ENCODE results near the gene HDAC5.
"Not testable (repeated sequence)": the region's sequence is repeated elsewhere in the genome, so short reads cannot be mapped to it uniquely, and the experiment has no call there.

The HDAC5 gene

GRCh38 chr17:44067545-44067940, 55.9 kb downstream of the HDAC5 start:
- DNase-seq (ENCODE audit: low read depth in 2 of 2): no peak

- peak; percentile 87 for DNase-seq (ENCODE audit: low read depth in 2 of 2)
These were observed 57.1 kb downstream of the HDAC5 start, which contains the start of gene LSM12 for GRCh38 chr17:44066204-44066930. LSM12 (minus strand) TSS chr17:44066671; CDS start chr17:44066587, 84 bp downstream.

GRCh38 chr17:44065668-44066203, 57.7 kb downstream of the HDAC5 start:
- DNase-seq (ENCODE audit: low read depth in 2 of 2): no peak

GRCh38 chr17:44063704-44064639, 59.5 kb downstream of the HDAC5 start:
- DNase-seq (ENCODE audit: low read depth in 2 of 2): no peak

- DNase-seq (ENCODE audit: low read depth in 2 of 2): no peak
These were observed 60.6 kb downstream of the HDAC5 start for GRCh38 chr17:44062871-44063270.

DNA sequence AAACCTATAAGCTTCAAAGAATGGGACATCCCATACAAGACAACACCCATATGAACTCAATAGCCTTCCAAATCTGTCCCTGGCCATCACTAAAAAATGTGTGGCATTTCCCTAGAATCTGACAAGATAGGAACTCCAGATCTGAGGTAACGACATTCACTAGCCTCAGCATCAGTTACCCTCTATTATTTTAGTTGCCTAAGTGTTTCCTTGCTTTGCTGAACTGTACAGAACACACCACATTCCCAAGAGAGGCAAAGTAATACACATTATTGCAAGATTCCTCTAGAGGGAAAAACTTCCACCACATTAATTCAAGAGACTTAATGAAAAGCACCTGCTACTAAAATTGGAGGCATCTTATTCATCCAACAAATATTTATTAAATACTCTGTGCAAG, 62.0 kb downstream of the HDAC5 start:
- no peak for DNase-seq (ENCODE audit: low read depth in 2 of 2)

- DNase-seq (ENCODE audit: low read depth in 2 of 2): no peak
These were observed 64.1 kb downstream of the HDAC5 start for GRCh38 chr17:44059101-44059892.

- no peak for DNase-seq (ENCODE audit: low read depth in 2 of 2)
These were observed 70.1 kb downstream of the HDAC5 start for GRCh38 chr17:44053125-44053872.

DNA sequence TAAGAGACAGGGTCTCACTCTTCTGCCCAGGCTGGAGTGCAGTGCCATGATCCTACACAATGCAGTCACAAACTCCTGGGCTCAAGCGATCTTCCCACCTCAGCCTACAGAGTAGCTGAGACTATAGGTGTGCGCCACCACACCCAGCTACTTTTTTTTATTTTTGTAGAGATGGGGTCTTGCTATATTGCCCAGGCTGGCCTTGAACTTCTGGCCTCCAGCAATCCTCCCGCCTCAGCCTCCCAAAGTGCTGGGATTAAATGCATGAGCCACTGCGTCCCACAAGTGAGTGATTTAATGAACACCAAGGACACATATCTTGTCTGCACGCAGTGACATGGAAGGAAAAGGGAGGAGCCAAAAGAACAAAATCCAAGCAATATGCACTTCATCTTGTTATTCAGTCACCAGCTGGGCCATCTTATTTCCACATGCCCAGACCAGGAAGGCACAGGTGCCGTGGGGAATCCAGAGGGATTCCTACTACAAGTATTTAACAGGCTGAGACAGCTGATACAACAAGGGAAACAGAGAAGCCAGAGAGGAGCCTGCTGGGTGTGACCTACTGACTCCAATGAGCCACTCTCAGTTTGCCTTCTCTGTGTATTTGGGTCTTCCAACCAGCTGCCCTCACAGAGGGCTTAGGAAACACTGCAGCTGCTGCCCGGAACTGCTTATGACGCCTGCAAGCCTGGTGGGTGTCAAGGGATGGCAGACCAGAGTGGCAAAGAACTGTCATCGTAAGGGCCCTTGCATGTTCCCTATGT, 74.0 kb downstream of the HDAC5 start:
- DNase-seq (ENCODE audit: low read depth in 2 of 2): no peak

DNA sequence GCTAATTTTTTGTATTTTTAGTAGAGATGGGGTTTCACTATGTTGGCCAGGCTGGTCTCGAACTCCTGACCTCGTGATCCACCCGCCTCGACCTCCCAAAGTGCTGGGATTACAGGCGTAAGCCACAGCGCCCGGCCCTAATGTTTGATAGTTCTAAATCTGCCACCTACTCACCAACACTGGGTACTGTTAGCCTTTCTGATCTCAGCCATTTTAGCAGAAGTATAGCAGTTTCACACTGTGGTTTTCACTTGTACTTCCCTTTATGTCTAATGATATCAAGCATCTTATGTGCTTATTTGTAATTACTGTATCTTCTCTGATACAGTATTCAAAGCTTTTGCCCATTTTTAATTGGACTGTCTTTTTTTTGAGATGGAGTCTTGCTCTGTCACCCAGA, 76.5 kb downstream of the HDAC5 start:
- DNase-seq (ENCODE audit: low read depth in 2 of 2): not testable (repeated sequence)

DNA sequence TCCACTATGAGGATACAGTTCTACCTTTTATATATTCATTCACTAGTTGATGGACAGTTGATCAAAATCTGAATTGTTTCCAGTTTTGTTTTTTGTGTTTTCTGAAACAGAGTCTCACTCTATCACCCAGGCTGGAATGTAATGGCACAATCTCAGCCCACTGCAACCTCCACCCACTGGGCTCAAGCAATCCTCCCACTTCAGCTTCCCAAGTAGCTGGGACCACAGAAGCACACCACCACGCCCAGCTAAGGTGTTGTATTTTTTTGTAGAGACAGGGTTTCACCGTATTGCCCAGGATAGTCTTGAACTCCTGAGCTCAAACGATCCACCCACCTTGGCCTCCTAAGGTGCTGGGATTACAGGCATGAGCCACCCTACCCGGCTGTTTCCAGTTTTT, 78.0 kb downstream of the HDAC5 start:
- no peak for DNase-seq (ENCODE audit: low read depth in 2 of 2)

DNA sequence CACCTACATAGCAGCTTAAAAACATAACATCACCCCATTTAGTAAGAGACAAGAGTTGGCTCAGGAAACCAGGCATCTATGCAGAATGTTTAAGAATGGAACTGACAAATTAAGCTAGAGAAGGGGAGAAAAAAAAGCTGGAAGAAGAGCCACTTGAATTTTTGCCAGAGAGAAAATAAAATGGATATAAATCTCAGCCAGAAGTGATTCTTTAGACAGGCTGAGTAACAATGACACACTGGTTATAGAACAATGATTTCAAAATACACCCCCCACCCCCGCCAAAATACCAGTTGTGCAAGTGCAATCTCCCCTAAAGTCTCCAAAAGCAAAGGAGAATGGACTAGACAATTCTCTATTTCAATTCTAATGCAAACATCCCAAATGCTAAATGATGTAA, 79.4 kb downstream of the HDAC5 start:
- no peak for DNase-seq (ENCODE audit: low read depth in 2 of 2)

DNA sequence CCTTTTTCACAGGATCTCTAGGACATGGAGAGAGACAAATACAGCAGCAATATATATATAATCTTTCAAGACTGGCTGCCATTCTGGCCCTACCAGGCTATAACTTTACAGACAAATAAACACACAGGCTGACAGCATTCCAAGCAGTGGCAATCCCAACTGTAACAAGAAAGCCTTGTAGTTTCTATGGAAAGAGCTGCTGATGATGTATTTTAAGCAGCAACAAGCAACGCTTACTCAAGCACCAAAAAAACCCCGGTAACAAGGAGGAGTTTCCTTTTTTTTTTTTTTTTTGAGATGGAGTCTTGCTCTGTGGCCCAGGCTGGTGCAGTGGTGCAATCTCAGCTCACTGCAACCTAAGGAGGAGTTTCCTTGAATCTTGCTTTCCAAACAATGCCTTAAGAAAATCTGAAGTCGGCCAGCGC, 80.2 kb downstream of the HDAC5 start:
- DNase-seq (ENCODE audit: low read depth in 2 of 2): no peak

DNA sequence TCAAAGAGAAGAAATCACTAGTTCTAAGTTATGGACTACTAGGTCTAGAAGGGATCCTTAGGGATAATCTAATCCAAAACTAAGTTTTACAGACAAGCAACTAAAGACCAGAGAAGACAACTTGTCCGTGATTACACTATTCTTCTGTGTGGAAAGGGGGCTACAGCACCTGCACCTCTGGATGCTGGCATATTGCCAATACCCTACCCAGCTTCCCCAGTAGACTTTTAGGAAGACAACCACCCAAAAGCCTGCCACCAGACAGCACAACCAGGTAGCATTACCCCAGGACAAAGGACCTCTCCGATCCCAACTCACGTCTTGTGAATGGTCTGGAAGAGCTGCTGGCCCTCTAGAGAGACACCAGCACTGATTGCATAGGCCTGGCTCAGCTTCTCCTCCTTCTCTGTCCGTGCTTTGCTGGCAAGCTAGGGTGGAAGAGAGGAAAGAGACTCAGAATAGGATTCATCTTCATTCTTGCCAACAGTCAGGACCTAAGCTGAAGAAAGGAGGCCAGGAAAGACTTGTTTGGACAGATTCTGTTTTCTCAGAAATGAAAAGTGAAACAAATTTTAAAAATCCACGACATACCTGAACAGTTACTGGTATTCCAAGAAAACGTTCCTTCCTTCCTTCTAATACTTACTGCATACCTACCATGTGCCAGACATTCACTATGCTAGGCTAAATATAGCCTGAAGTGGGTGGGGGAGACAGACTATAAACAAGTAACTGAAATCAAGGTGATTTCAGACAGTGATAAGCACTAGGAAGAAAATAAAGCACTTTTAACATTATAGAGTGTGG, 83.4 kb downstream of the HDAC5 start:
- DNase-seq (ENCODE audit: low read depth in 2 of 2): no peak

DNA sequence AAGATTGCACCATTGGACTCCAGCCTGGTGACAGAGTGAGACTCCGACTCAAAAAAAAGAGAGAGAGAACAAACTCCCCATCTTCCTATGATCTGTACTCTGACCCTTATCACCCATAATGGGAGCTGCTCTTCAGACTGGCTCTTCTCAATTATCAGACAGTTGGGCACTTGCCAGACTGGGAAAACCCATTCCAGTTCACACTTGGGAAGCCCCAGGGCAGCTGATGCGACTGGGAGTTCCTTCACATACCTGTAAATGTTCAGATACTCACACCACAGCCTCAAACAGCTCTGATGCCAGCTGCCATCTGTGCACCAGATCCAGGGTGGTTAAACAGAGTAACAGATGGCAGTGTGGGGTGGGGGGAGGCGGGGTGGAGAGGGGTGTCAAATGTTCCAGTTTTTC, 84.8 kb downstream of the HDAC5 start:
- DNase-seq (ENCODE audit: low read depth in 2 of 2): no peak

DNA sequence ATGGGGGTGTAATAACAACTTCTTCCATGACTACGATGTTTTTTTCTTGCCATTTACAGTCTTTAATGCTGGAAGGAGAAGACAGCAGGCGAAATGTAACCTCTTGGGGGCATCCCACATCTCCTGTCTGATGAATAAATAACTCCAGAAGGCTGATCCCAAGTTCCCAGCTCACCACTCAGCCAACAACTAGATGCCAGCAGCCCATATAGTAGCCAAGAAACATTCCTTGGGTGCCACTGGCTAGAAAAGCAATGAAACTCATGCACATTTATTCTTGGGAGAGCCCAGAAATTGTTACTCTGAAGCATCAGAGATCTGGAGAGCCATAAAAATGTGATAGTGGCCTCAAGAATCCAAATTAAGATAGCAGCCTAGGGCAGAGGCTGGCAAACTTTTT, 86.0 kb downstream of the HDAC5 start:
- no peak for DNase-seq (ENCODE audit: low read depth in 2 of 2)

- DNase-seq (ENCODE audit: low read depth in 2 of 2): not testable (repeated sequence)
These were observed 88.8 kb downstream of the HDAC5 start for GRCh38 chr17:44034688-44035087.

DNA sequence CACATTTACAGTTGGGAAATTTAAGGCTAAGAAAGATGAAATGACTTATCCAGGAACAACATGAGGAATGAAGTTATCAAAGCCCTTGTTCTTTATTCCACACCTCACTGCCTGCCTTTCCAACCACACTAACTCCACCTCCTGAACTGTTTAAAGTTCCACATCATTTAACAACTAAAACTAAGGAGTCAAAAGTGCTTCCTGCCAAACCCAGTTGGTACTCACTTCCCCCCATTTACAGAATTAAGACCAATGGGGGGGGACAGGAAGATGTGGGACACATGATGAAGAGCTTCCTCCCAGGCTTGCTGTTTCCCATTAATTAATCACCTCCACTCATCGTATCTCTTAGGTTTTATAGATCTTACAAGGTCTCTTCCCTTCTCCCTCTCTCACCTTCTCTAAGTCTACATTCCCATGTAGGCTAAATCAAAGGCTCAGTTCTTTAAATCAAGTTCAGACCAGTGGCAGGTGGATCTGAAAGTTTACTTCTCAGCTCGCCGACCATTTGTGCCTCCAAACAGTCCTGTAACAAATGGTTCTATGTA, 89.5 kb downstream of the HDAC5 start:
- no peak for DNase-seq (ENCODE audit: low read depth in 2 of 2)

DNA sequence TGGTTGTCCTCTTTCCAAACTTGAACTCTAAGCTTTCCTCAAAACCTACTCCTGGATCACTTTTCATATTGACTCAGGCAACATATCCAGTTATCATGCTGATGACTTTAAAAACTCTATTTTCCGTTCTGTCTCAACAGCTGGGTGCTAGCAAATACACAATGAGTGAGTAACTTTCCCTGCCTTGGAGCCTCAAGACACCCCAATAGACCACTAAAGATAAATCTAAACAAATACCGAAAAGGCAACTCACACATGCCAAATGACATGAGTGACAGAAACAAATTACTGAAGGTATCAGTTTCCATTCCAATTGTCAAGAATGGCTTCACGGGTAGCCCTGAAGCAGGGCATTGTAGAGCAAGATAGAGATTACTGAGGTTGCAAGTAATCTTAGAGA, 93.0 kb downstream of the HDAC5 start:
- no peak for DNase-seq (ENCODE audit: low read depth in 2 of 2)

All from stimulated activated CD8-positive, alpha-beta memory T cell treated with anti-CD3 and anti-CD28 coated beads, Interleukin-2, amount 100 ng/mL, for 48 hours (primary cell).